ENCODE results near the gene SLC17A5. TPM values are rescaled to one million over a fixed set of nuclear protein-coding genes. Genes with fewer than 3 reads are reported as not detected.

SLC17A5 gene
- total and polyA plus RNA-seq, 4 donors = 9.1 to 19.3 (median 11.3) TPM

DNA sequence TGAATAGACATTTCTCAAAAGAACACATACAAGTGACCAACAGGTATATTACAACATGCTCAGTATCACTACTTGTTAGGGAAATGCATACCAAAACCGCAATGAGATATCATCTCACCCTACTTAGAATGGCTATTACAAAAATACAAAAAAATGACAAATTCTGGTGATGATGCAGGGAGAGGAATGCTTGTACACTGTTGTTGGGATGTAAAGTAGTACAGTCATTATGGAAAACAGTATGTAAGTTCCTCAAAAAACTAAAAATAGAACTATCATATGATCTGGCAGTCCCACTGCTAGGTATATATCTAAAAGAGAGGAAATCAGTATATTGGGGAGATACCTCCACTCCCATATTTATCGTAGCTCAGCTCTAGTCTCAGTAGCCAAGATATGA is 10.9 kb upstream of the SLC17A5 start:
- 86% methylated on average over 2 of the region's 2 CpGs for WGBS
- H3K9ac ChIP-seq (ENCODE audit: low read depth in 1 of 2, low read length in 2 of 2) = no peak overlapping the region

GRCh38 chr6:73657201-73657600 is 3.4 kb upstream of the SLC17A5 start:
- H3K9me3 ChIP-seq (ENCODE audit: control insufficient read depth in 4 of 4, low read length in 3 of 4) = no peaks in the 10 kb centered on the region
- TF ChIP-seq FOXA2 (IDR thresholded peaks at IDR 0.05) (no peak), FOXA1 (IDR thresholded peaks at IDR 0.05) (no peak), HNF4G (IDR thresholded peaks at IDR 0.05) (no peak)
- TF ChIP-seq, protein P1, sequence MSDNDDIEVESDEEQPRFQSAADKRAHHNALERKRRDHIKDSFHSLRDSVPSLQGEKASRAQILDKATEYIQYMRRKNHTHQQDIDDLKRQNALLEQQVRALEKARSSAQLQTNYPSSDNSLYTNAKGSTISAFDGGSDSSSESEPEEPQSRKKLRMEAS (IDR thresholded peaks at IDR 0.05) = no peak
- H3K27ac ChIP-seq (ENCODE audit: low read depth in 1 of 2, low read length in 2 of 2) = no peak overlapping the region
- no peak overlapping the region for H3K9ac ChIP-seq (ENCODE audit: low read depth in 1 of 2, low read length in 2 of 2)
- no peaks in the 10 kb centered on the region for H3K27me3 ChIP-seq (ENCODE audit: control insufficient read depth in 4 of 4, insufficient read depth in 4 of 4, low read length in 3 of 4)
- no peak overlapping the region for H3K4me3 ChIP-seq (ENCODE audit: low read depth in 1 of 3, low read length in 3 of 3)
- WGBS = 87% methylated on average over 3 of the region's 3 CpGs
- no peaks in the 10 kb centered on the region for H3K36me3 ChIP-seq (ENCODE audit: control insufficient read depth in 4 of 4, insufficient read depth in 3 of 4, low read depth in 1 of 4, low read length in 3 of 4)
- H3K4me1 ChIP-seq (ENCODE audit: control insufficient read depth in 4 of 4, insufficient read depth in 4 of 4, low read length in 3 of 4) = peaks cover 0 to 8% (median 3%) of the 10 kb centered on the region in 4 donors
- DNase-seq (ENCODE audit: low spot score) = no peak

More for the DNA sequence above, 10.9 kb upstream of the SLC17A5 start:
- Histone ChIP-seq H3K36me3 (ENCODE audit: control insufficient read depth in 4 of 4, insufficient read depth in 3 of 4, low read depth in 1 of 4, low read length in 3 of 4) (no peaks in the 10 kb centered on the region), H3K9me3 (ENCODE audit: control insufficient read depth in 4 of 4, low read length in 3 of 4) (no peaks in the 10 kb centered on the region), H3K27me3 (ENCODE audit: control insufficient read depth in 4 of 4, insufficient read depth in 4 of 4, low read length in 3 of 4) (no peaks in the 10 kb centered on the region), H3K4me1 (ENCODE audit: control insufficient read depth in 4 of 4, insufficient read depth in 4 of 4, low read length in 3 of 4) (no peaks in the 10 kb centered on the region), H3K4me3 (ENCODE audit: low read depth in 1 of 3, low read length in 3 of 3) (no peak overlapping the region), H3K27ac (ENCODE audit: low read depth in 1 of 2, low read length in 2 of 2) (no peak overlapping the region)
- no peak for DNase-seq (ENCODE audit: low spot score)
- TF ChIP-seq NR2F2 (IDR thresholded peaks at IDR 0.05) (no peak), RXRA (IDR thresholded peaks at IDR 0.05) (no peak), GABPA (IDR thresholded peaks at IDR 0.05 in 1 of 2, conservative IDR thresholded peaks at IDR 0.05 in 1 of 2) (no peak), RAD21 (IDR thresholded peaks at IDR 0.05) (no peak), FOXA1 (IDR thresholded peaks at IDR 0.05) (no peak), EGR1 (IDR thresholded peaks at IDR 0.05; ENCODE audit: low read depth in 2 of 2) (no peak), ZBTB33 (IDR thresholded peaks at IDR 0.05) (no peak), YY1 (IDR thresholded peaks at IDR 0.05) (no peak), SP1 (IDR thresholded peaks at IDR 0.05) (no peak), HNF4G (IDR thresholded peaks at IDR 0.05) (no peak), HNF4A (conservative IDR thresholded peaks at IDR 0.05) (no peak), JUND (IDR thresholded peaks at IDR 0.05) (no peak)

- peaks cover 0 to 8% (median 3%) of the 10 kb centered on the region in 4 donors for H3K4me1 ChIP-seq (ENCODE audit: control insufficient read depth in 4 of 4, insufficient read depth in 4 of 4, low read length in 3 of 4)
- TF ChIP-seq FOXA1 (IDR thresholded peaks at IDR 0.05) (no peak), JUND (IDR thresholded peaks at IDR 0.05) (no peak), FOXA2 (IDR thresholded peaks at IDR 0.05) (no peak), ZBTB33 (IDR thresholded peaks at IDR 0.05) (no peak), NR2F2 (IDR thresholded peaks at IDR 0.05) (no peak), RXRA (IDR thresholded peaks at IDR 0.05) (no peak), HNF4A (conservative IDR thresholded peaks at IDR 0.05) (no peak), RAD21 (IDR thresholded peaks at IDR 0.05) (no peak), HNF4G (IDR thresholded peaks at IDR 0.05) (no peak), GABPA (IDR thresholded peaks at IDR 0.05 in 1 of 2, conservative IDR thresholded peaks at IDR 0.05 in 1 of 2) (no peak), TAF1 (conservative IDR thresholded peaks at IDR 0.05) (no peak), SP1 (IDR thresholded peaks at IDR 0.05) (no peak)
- TF ChIP-seq, protein P1 (IDR thresholded peaks at IDR 0.05) = no peak
- TF ChIP-seq, protein P2, sequence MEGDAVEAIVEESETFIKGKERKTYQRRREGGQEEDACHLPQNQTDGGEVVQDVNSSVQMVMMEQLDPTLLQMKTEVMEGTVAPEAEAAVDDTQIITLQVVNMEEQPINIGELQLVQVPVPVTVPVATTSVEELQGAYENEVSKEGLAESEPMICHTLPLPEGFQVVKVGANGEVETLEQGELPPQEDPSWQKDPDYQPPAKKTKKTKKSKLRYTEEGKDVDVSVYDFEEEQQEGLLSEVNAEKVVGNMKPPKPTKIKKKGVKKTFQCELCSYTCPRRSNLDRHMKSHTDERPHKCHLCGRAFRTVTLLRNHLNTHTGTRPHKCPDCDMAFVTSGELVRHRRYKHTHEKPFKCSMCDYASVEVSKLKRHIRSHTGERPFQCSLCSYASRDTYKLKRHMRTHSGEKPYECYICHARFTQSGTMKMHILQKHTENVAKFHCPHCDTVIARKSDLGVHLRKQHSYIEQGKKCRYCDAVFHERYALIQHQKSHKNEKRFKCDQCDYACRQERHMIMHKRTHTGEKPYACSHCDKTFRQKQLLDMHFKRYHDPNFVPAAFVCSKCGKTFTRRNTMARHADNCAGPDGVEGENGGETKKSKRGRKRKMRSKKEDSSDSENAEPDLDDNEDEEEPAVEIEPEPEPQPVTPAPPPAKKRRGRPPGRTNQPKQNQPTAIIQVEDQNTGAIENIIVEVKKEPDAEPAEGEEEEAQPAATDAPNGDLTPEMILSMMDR (IDR thresholded peaks at IDR 0.05; ENCODE audit: low read depth, low read length, missing input control) = no peak
- no peaks in the 10 kb centered on the region for H3K36me3 ChIP-seq (ENCODE audit: control insufficient read depth in 4 of 4, insufficient read depth in 3 of 4, low read depth in 1 of 4, low read length in 3 of 4)
- no peak overlapping the region for H3K9ac ChIP-seq (ENCODE audit: low read depth in 1 of 2, low read length in 2 of 2)
- H3K27ac ChIP-seq (ENCODE audit: low read depth in 1 of 2, low read length in 2 of 2) = no peak overlapping the region
- DNase-seq (ENCODE audit: low spot score) = no peak
- no peaks in the 10 kb centered on the region for H3K9me3 ChIP-seq (ENCODE audit: control insufficient read depth in 4 of 4, low read length in 3 of 4)
- H3K4me3 ChIP-seq (ENCODE audit: low read depth in 1 of 3, low read length in 3 of 3) = no peak overlapping the region
- 93% methylated on average over 2 of the region's 2 CpGs for WGBS
- no peaks in the 10 kb centered on the region for H3K27me3 ChIP-seq (ENCODE audit: control insufficient read depth in 4 of 4, insufficient read depth in 4 of 4, low read length in 3 of 4)
Observed at GRCh38 chr6:73656531-73657145, 2.8 kb upstream of the SLC17A5 start.
